CD4-positive, alpha-beta T cell treated with Interleukin-2 at 100 ng/mL for 4 hours (primary cell): ENCODE data around the gene DDRGK1.

Experiments used
- DNase-seq: peaks from one replicate; pipeline ENCODE4 v3.0.0-alpha.2; 2020; ENCODE audit warnings: low spot score

Gene DDRGK1

GRCh38 chr20:3235666-3236324, 31.3 kb upstream of the DDRGK1 start:
- DNase-seq, result no peak

- no peak for DNase-seq
These were observed 29.6 kb upstream of the DDRGK1 start for GRCh38 chr20:3233991-3234498.

GRCh38 chr20:3233131-3233990, 28.9 kb upstream of the DDRGK1 start:
- no peak for DNase-seq

- no peak for DNase-seq
These were observed 27.6 kb upstream of the DDRGK1 start for GRCh38 chr20:3231889-3232588.

GRCh38 chr20:3231116-3231515, 26.6 kb upstream of the DDRGK1 start:
- DNase-seq, result no peak

- no peak for DNase-seq
These were observed 25.3 kb upstream of the DDRGK1 start for GRCh38 chr20:3229798-3230197.

GRCh38 chr20:3229158-3229557, 24.7 kb upstream of the DDRGK1 start:
- DNase-seq, result no peak

- no peak for DNase-seq
These were observed 24.2 kb upstream of the DDRGK1 start for GRCh38 chr20:3228750-3229032.

GRCh38 chr20:3227936-3228749, 23.7 kb upstream of the DDRGK1 start:
- no peak for DNase-seq

- no peak for DNase-seq
These were observed 23.0 kb upstream of the DDRGK1 start for GRCh38 chr20:3227506-3227905.

GRCh38 chr20:3226864-3227263, 22.4 kb upstream of the DDRGK1 start:
- no peak for DNase-seq

GRCh38 chr20:3226093-3226492, 21.6 kb upstream of the DDRGK1 start:
- DNase-seq, result no peak

- no peak for DNase-seq
These were observed 20.4 kb upstream of the DDRGK1 start for GRCh38 chr20:3224681-3225421.

- no peak for DNase-seq
These were observed 19.7 kb upstream of the DDRGK1 start for GRCh38 chr20:3223994-3224680.

GRCh38 chr20:3223651-3223993, 19.1 kb upstream of the DDRGK1 start:
- no peak for DNase-seq

GRCh38 chr20:3222635-3223600, 18.4 kb upstream of the DDRGK1 start:
- no peak for DNase-seq

- no peak for DNase-seq
These were observed 17.1 kb upstream of the DDRGK1 start for GRCh38 chr20:3221398-3222226.

- DNase-seq, result peak; percentile 73
These were observed 14.0 kb upstream of the DDRGK1 start for GRCh38 chr20:3218307-3218988.
